Measurements from ENCODE around the gene APBA1.

GRCh38 chr9:69452110-69452782, 219.9 kb downstream of the APBA1 start:
- TF ChIP-seq CTCF (IDR thresholded peaks at IDR 0.05) (no peak), REST (IDR thresholded peaks at IDR 0.05; ENCODE audit: insufficient read depth in 1 of 2, low read depth in 2 of 2, low read length in 1 of 2) (no peak), POLR2AphosphoS5 (IDR thresholded peaks at IDR 0.05; ENCODE audit: low read depth, low read length) (no peak)
